ENCODE results near the gene RIN2. TPM values are rescaled to one million over a fixed set of nuclear protein-coding genes. Genes with fewer than 3 reads are reported as not detected.
"Not testable (repeated sequence)": the region's sequence is repeated elsewhere in the genome, so short reads cannot be mapped to it uniquely, and the experiment has no call there.

Gene RIN2
- total RNA-seq, 1 donor from 2014 or later = 0.75 TPM

DNA sequence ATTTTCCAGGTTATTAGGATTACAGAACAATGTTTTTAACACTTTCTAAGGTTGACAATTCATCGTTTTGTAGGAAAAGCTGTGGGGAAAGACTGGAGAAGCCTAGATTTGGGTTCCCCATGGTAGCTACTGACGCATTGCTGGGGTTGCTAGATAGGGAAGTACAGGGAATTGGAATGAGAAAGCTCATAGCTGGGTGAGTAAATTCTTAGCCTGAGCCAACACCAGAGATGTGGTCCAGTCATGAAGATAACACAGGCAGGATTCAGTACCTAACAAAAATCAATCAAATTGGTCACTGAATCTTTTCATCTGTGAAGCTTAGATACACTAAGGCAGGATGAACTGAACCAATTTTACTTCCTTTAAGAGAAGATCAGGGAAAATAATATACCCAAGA, 35.7 kb downstream of the RIN2 start:
- Mint-ChIP-seq H3K4me3 (no peak overlapping the region), H3K27me3 (peaks cover 2% of the 10 kb centered on the region), H3K4me1 (no peaks in the 10 kb centered on the region), H3K27ac (no peak overlapping the region), H3K36me3 (ENCODE audit: low read depth) (no peaks in the 10 kb centered on the region), H3K9me3 (peaks cover 2% of the 10 kb centered on the region)
- intact Hi-C loops (cut with micrococcal nuclease) = no loop called here
- CTCF ChIA-PET = no interaction called here
- POLR2A ChIA-PET = no interaction called here
- DNase-seq (no peak), ATAC-seq (ENCODE audit: low read depth) (no peak)
- TF ChIP-seq, protein P1, sequence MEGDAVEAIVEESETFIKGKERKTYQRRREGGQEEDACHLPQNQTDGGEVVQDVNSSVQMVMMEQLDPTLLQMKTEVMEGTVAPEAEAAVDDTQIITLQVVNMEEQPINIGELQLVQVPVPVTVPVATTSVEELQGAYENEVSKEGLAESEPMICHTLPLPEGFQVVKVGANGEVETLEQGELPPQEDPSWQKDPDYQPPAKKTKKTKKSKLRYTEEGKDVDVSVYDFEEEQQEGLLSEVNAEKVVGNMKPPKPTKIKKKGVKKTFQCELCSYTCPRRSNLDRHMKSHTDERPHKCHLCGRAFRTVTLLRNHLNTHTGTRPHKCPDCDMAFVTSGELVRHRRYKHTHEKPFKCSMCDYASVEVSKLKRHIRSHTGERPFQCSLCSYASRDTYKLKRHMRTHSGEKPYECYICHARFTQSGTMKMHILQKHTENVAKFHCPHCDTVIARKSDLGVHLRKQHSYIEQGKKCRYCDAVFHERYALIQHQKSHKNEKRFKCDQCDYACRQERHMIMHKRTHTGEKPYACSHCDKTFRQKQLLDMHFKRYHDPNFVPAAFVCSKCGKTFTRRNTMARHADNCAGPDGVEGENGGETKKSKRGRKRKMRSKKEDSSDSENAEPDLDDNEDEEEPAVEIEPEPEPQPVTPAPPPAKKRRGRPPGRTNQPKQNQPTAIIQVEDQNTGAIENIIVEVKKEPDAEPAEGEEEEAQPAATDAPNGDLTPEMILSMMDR (IDR thresholded peaks at IDR 0.05) = no peak

DNA sequence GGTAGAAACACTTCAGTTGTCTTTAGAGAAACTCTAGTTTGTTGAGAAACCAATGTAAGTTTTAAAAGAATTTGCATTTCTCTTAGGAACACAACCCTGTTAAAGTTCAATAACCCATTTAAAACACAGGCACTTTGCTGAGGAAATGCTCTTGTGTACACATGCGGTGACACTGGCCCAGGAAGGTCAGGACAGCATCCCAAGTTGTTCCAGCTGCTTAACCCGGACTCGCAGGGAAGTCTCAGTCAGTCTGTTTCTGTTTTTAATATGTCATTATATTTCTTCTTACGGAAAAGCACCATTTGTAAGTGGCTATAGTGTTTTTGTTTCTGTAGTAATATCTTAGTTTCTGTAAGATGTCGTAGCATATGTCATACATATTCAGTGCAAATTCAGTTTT, 36.9 kb downstream of the RIN2 start:
- ChIA-PET CTCF (no interaction called here), POLR2A (no interaction called here)
- no peaks in the 10 kb centered on the region for H3K36me3 Mint-ChIP-seq (ENCODE audit: low read depth)
- H3K27me3 Mint-ChIP-seq = peaks cover 2% of the 10 kb centered on the region
- ATAC-seq (ENCODE audit: low read depth) (no peak), DNase-seq (no peak)
- H3K4me1 Mint-ChIP-seq = no peaks in the 10 kb centered on the region
- H3K4me3 Mint-ChIP-seq = no peak overlapping the region
- intact Hi-C loops (cut with micrococcal nuclease) = no loop called here
- no peaks in the 10 kb centered on the region for H3K9me3 Mint-ChIP-seq
- TF ChIP-seq, protein P1 (IDR thresholded peaks at IDR 0.05) = no peak
- H3K27ac Mint-ChIP-seq = no peak overlapping the region

DNA sequence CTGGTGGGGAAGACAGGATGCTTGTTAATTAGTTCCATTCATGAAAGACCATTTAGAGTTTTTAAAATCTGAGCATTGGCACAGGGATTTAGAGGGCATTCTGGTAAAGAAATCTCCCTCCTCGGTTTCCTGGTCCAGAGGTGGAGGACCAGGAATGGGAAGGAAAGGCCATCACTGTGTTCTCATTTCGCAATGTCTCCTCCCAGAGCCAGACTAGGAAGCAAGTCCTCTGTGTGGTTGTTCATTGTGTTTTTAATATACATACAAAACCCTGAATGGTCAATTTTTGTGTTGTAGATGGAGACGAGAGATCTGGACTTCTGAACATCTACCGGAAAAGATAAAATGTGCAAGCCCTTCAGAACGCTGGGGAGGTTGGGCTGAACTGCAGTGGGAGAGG, 41.3 kb downstream of the RIN2 start:
- Mint-ChIP-seq H3K36me3 (ENCODE audit: low read depth) (no peaks in the 10 kb centered on the region), H3K27ac (no peak overlapping the region), H3K4me1 (peaks cover 6% of the 10 kb centered on the region), H3K9me3 (no peaks in the 10 kb centered on the region), H3K4me3 (no peak overlapping the region), H3K27me3 (peaks cover 2% of the 10 kb centered on the region)
- no peak for DNase-seq
- ChIA-PET CTCF (interaction anchor here (1.5 kb wide), 1 partner anchor 28 kb away, joined by 4 read pairs; no protein-coding TSS in a partner anchor), POLR2A (no interaction called here)
- TF ChIP-seq, protein P1 (IDR thresholded peaks at IDR 0.05) = no peak
- no peak for ATAC-seq (ENCODE audit: low read depth)
- intact Hi-C loops (cut with micrococcal nuclease) = no loop called here

DNA sequence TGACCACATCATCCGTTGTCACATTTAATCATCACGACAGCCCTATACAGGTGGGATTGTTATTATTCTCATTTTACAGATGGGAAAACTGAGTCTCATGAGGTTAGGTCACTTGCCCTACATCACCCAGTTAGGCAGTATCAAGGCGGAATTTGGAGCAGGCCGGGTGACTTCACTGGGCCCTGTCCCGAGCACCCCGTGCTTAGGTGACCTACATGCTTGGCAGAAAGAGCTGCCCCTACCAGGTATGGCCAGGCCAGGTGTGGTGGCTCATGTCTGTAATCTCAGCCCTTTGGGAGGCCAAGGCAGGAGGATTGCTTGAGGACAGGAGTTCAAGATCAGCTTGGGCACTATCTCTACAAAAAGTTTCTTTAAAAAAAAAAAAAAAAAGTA, 44.0 kb downstream of the RIN2 start:
- intact Hi-C loops (cut with micrococcal nuclease) = no loop called here
- H3K36me3 Mint-ChIP-seq (ENCODE audit: low read depth) = no peaks in the 10 kb centered on the region
- no peak overlapping the region for H3K27ac Mint-ChIP-seq
- H3K9me3 Mint-ChIP-seq = no peaks in the 10 kb centered on the region
- TF ChIP-seq, protein P1 (IDR thresholded peaks at IDR 0.05) = no peak
- DNase-seq = no peak
- H3K27me3 Mint-ChIP-seq = no peaks in the 10 kb centered on the region
- CTCF ChIA-PET = interaction anchor here (1.5 kb wide), 1 partner anchor 109 kb away, joined by 11 read pairs; no protein-coding TSS in a partner anchor
- peaks cover 13% of the 10 kb centered on the region for H3K4me1 Mint-ChIP-seq
- POLR2A ChIA-PET = no interaction called here
- H3K4me3 Mint-ChIP-seq = no peak overlapping the region
- no peak for ATAC-seq (ENCODE audit: low read depth)

DNA sequence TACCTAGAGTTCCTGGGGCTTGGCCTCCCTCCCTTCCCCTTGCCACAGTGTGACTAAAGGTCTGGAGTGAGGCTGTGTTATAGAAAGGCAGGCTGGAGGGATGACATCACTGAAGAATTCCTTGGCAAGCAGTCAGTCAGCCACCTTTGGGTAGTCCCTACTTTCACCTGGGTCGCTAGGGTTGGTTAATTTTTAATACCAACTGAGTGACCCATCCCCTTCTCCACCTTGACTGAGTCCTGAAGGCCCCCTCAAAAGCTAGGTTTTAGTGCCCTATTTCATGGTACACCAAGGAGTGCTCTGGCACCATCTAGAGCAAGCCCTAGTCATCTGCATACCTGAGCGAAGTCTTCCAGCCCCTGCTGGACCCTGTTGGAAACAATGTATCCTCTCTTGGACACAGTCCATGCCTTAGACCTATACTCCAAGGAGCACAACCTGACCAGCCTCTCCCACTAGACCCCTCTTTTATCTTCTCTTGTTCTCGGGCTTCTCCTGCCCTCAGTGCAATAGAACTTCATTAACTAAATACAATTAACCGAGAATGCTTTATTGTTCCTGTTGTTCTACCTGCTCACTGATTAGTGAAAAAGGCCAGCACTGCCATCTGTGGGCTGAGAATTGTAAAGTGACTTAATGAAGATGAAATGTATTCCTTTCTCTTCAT, 44.6 kb downstream of the RIN2 start:
- Mint-ChIP-seq H3K4me1 (peaks cover 17% of the 10 kb centered on the region), H3K27me3 (no peaks in the 10 kb centered on the region), H3K4me3 (no peak overlapping the region), H3K27ac (no peak overlapping the region), H3K9me3 (no peaks in the 10 kb centered on the region), H3K36me3 (ENCODE audit: low read depth) (no peaks in the 10 kb centered on the region)
- ChIA-PET CTCF (interaction anchor here (1.5 to 2.0 kb wide), 2 partner anchors 108 to 109 kb away, joined by 6 to 11 read pairs; no protein-coding TSS in a partner anchor), POLR2A (no interaction called here)
- ATAC-seq (ENCODE audit: low read depth) (peak; percentile 54), DNase-seq (no peak)
- TF ChIP-seq, protein P1 (IDR thresholded peaks at IDR 0.05) = no peak
- intact Hi-C loops (cut with micrococcal nuclease) = loop anchor here (1.0 kb wide), 2 partner anchors 110 to 174 kb away; no protein-coding TSS in a partner anchor

DNA sequence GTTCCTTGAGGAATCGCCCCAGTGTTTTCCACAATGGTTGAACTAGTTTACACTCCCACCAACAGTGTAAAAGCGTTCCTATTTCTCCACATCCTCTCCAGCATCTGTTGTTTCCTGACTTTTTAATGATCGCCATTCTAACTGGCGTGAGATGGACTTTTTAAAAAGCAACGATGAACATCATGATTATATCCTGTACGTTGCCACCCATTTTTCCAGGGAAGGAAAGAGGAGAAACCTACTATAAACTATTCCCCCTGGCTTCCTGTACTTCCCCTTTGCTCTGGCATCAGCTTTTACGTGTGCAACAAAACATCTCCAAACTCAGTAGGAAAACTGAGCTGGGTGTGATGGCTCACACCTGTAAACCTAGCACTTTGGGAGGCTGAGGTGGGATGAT, 48.2 kb downstream of the RIN2 start:
- ATAC-seq (ENCODE audit: low read depth); H3K27ac Mint-ChIP-seq; H3K9me3 Mint-ChIP-seq; H3K27me3 Mint-ChIP-seq; H3K36me3 Mint-ChIP-seq (ENCODE audit: low read depth); intact Hi-C loops (cut with micrococcal nuclease); DNase-seq; H3K4me3 Mint-ChIP-seq: not testable (repeated sequence)
- POLR2A ChIA-PET = interaction anchor here (0.5 kb wide), 1 partner anchor 21 kb away, joined by 5 read pairs; no protein-coding TSS in a partner anchor
- peaks cover 23% of the 10 kb centered on the region for H3K4me1 Mint-ChIP-seq
- CTCF ChIA-PET = interaction anchor here (0.8 to 1.2 kb wide), 4 partner anchors 20 to 178 kb away, joined by 3 read pairs; no protein-coding TSS in a partner anchor

All from activated B cell treated with CpG ODN at 0.5 μM for 24 hours (primary cell).